Endothelial cell of umbilical vein (primary cell): ENCODE data around the gene HHLA2.

ENCODE experiments used
- POLR2A ChIP-seq: IDR thresholded peaks from 2 replicates; pipeline ENCODE4 v1.6.1; 2012; ENCODE audit warnings: low read depth, mild to moderate bottlenecking, control low read depth, low read length
- POLR2AphosphoS5 ChIP-seq: IDR thresholded peaks from 2 replicates; pipeline ENCODE4 v1.6.1; 2012; ENCODE audit warnings: low read depth, mild to moderate bottlenecking, control low read depth, low read length, moderate library complexity; ENCODE audit not compliant: insufficient read depth
- TF ChIP-seq, protein P1 (sequence below), 2 donors: IDR thresholded peaks; 1 replicate in 1 of 2; 2 replicates in 1 of 2; pipeline ENCODE4 v1.5.1; 2011; ENCODE audit warnings: low read length in 2 of 2, mild to moderate bottlenecking in 2 of 2, moderate library complexity in 2 of 2, control low read depth in 1 of 2, inconsistent platforms in 1 of 2, low read depth in 1 of 2; ENCODE audit not compliant: insufficient read depth in 1 of 2; ENCODE audit errors: extremely low read depth in 1 of 2
- TF ChIP-seq, protein P2 (sequence below): IDR thresholded peaks from 2 replicates; pipeline ENCODE4 v1.6.1; 2011; ENCODE audit not compliant: insufficient read depth, insufficient read length

DNA sequence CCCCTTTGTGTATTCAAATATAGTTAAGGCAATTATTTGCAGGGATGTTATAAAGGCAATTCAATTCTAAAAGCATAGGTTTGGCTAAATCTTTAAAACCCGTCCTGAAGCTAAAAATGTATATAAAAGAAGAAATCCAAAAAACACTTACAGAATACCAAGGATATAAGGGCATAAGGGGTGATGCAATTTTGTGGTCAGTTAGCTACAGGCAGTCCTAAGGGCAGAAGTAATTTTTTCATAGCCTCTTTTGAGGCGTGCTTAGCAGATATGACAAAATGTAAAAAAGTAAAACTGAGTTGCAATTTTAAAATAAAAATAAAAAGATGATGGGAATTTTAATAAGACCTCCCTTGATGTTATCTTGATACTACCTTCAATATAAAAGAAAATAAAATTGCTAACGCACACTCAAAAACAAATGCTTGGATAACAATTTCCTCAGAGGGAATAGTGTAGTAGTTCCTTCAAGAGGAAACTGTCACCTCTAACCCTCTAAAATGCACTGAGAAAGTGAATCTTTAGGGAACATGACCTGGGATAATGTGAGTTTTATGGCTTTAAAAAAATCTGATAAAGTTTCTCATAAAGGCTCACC is 109.8 kb downstream of the HHLA2 start:
- TF ChIP-seq, protein P1, sequence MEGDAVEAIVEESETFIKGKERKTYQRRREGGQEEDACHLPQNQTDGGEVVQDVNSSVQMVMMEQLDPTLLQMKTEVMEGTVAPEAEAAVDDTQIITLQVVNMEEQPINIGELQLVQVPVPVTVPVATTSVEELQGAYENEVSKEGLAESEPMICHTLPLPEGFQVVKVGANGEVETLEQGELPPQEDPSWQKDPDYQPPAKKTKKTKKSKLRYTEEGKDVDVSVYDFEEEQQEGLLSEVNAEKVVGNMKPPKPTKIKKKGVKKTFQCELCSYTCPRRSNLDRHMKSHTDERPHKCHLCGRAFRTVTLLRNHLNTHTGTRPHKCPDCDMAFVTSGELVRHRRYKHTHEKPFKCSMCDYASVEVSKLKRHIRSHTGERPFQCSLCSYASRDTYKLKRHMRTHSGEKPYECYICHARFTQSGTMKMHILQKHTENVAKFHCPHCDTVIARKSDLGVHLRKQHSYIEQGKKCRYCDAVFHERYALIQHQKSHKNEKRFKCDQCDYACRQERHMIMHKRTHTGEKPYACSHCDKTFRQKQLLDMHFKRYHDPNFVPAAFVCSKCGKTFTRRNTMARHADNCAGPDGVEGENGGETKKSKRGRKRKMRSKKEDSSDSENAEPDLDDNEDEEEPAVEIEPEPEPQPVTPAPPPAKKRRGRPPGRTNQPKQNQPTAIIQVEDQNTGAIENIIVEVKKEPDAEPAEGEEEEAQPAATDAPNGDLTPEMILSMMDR (IDR thresholded peaks at IDR 0.05; ENCODE audit: extremely low read depth in 1 of 2, insufficient read depth in 1 of 2, low read depth in 1 of 2, low read length in 2 of 2): no peak
- TF ChIP-seq, protein P2, sequence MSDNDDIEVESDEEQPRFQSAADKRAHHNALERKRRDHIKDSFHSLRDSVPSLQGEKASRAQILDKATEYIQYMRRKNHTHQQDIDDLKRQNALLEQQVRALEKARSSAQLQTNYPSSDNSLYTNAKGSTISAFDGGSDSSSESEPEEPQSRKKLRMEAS: no peak
- TF ChIP-seq POLR2A: no peak
- no peak for TF ChIP-seq POLR2AphosphoS5
